OCI-LY3 (cell line): ENCODE measurements around the gene TARBP2.

ENCODE experiments used
- H2AFZ ChIP-seq: fragments of 200-600, 300-600 bp; shearing (Covaris generic); 2 replicates; pipeline ENCODE4 v1.6.0; 2014; ENCODE audit warnings: antibody characterized with exemption, low read depth, low read length
- H3K27ac ChIP-seq: fragments of 200-600, 300-600 bp; sonication (generic); 2 replicates; pipeline ENCODE4 v1.5.1; 2014; ENCODE audit warnings: mild to moderate bottlenecking, low read length, moderate library complexity, mixed read lengths
- H3K27me3 ChIP-seq: fragments of 200-600, 300-600 bp; sonication (generic); 2 replicates; pipeline ENCODE4 v1.6.1; 2014; ENCODE audit warnings: low read depth, low read length, mixed read lengths
- H3K36me3 ChIP-seq: fragments of 200-600, 300-600 bp; sonication (generic); replicated peaks from 2 replicates; pipeline ENCODE3; 2014; ENCODE audit warnings: low read depth, low read length, mixed read lengths
- H3K4me1 ChIP-seq: fragments of 300-600, 200-600 bp; sonication (generic); 2 replicates; pipeline ENCODE4 v1.6.1; 2014; ENCODE audit warnings: low read length, mixed read lengths
- H3K4me2 ChIP-seq: fragments of 200-600, 300-600 bp; sonication (generic); 2 replicates; pipeline ENCODE4 v1.6.1; 2014; ENCODE audit warnings: low read length, mixed read lengths
- H3K4me3 ChIP-seq: fragments of 300-600, 200-600 bp; sonication (generic); 2 replicates; pipeline ENCODE4 v1.5.1; 2014; ENCODE audit warnings: antibody characterized with exemption, mild to moderate bottlenecking, low read length, moderate library complexity
- H3K79me2 ChIP-seq: fragments of 300-600, 200-600 bp; shearing (Covaris generic); 2 replicates; pipeline ENCODE4 v1.6.1; 2014; ENCODE audit warnings: mild to moderate bottlenecking, low read length, mixed read lengths
- H3K9ac ChIP-seq: fragments of 300-600, 200-600 bp; shearing (Covaris generic); 2 replicates; pipeline ENCODE4 v1.6.0; 2014; ENCODE audit warnings: mild to moderate bottlenecking, low read length, moderate library complexity
- H3K9me3 ChIP-seq: fragments of 200-600, 300-600 bp; shearing (Covaris generic); 2 replicates; pipeline ENCODE4 v1.6.1; 2014; ENCODE audit warnings: low read length, mixed read lengths; ENCODE audit not compliant: insufficient read depth
- H4K20me1 ChIP-seq: fragments of 200-600, 300-600 bp; sonication (generic); 2 replicates; pipeline ENCODE4 v1.6.1; 2016; ENCODE audit warnings: low read length, mixed read lengths; ENCODE audit not compliant: insufficient read depth
- CTCF ChIP-seq: fragments of 200-600, 300-600 bp; sonication (generic); IDR thresholded peaks from 2 replicates; pipeline ENCODE4 v1.5.1; 2014; ENCODE audit warnings: antibody characterized with exemption, low read length, low read depth
- EZH2phosphoT487 ChIP-seq: fragments of 200-600 bp; shearing (Covaris generic); IDR thresholded peaks from 2 replicates; pipeline ENCODE4 v1.6.1; 2018; ENCODE audit warnings: antibody characterized with exemption, mixed run types, low read depth

Gene TARBP2

GRCh38 chr12:53496752-53497032 is 4.4 kb upstream of the TARBP2 start:
- H3K27me3 ChIP-seq, result no peaks in the 10 kb centered on the region
- no peak overlapping the region for H3K4me3 ChIP-seq
- peaks cover 25% of the 10 kb centered on the region for H3K4me1 ChIP-seq
- peaks cover 3% of the 10 kb centered on the region for H3K79me2 ChIP-seq
- no peak for TF ChIP-seq EZH2phosphoT487
- no peak for TF ChIP-seq CTCF
- no peak overlapping the region for H3K9ac ChIP-seq
- H3K27ac ChIP-seq, result no peak overlapping the region
- no peak overlapping the region for H2AFZ ChIP-seq
- no peak overlapping the region for H3K4me2 ChIP-seq
- H3K9me3 ChIP-seq, result no peaks in the 10 kb centered on the region
- no peaks in the 10 kb centered on the region for H4K20me1 ChIP-seq
- no peaks in the 10 kb centered on the region for H3K36me3 ChIP-seq

GRCh38 chr12:53497461-53497860 is 3.6 kb upstream of the TARBP2 start:
- no peak for TF ChIP-seq CTCF
- no peak for TF ChIP-seq EZH2phosphoT487
- Histone ChIP-seq H3K27me3 (no peaks in the 10 kb centered on the region), H3K36me3 (no peaks in the 10 kb centered on the region), H4K20me1 (no peaks in the 10 kb centered on the region), H3K4me3 (no peak overlapping the region), H3K9ac (no peak overlapping the region), H3K27ac (no peak overlapping the region), H3K4me2 (no peak overlapping the region), H3K9me3 (no peaks in the 10 kb centered on the region), H2AFZ (no peak overlapping the region), H3K4me1 (peaks cover 30% of the 10 kb centered on the region), H3K79me2 (peaks cover 10% of the 10 kb centered on the region)

DNA sequence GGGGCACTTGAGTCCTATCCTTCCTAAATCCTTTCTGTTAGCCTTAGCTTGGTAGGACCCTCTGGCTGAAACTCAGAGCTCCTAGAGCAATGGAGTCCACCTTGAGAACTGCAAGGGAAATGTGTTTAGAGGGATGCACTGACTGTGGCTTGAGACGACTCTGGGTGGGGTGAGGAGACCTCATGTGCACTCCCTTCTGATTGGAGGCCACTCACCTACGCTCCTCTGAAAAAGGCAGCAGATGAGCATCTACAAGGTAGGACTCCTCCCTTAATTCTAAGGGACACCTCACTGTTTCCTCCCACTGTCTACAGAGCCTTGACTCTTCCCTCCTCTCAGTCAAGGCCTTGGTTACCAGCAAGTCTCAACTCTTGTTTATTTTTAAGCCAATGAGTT is 2.9 kb upstream of the TARBP2 start:
- Histone ChIP-seq H4K20me1 (no peaks in the 10 kb centered on the region), H3K79me2 (peaks cover 17% of the 10 kb centered on the region), H2AFZ (no peak overlapping the region), H3K9me3 (no peaks in the 10 kb centered on the region), H3K27ac (no peak overlapping the region), H3K36me3 (no peaks in the 10 kb centered on the region), H3K9ac (no peak overlapping the region), H3K4me1 (peaks cover 30% of the 10 kb centered on the region), H3K4me2 (peak overlapping the region; percentile 91), H3K4me3 (0 out of 2 replicates have a peak overlapping the region, but pooled peaks have one; percentile 80), H3K27me3 (no peaks in the 10 kb centered on the region)
- TF ChIP-seq EZH2phosphoT487 (no peak), CTCF (no peak)

GRCh38 chr12:53499266-53500141 is 1.6 kb upstream of the TARBP2 start, which contains the start of gene MAP3K12:
TSS of gene MAP3K12 (minus strand) at chr12:53499458. CDS start at chr12:53487391, 12,067 bp downstream.
- Histone ChIP-seq H3K9ac (peak within 1 kb of the TSS; percentile 76), H3K27ac (peak within 1 kb of the TSS; percentile 58), H3K4me1 (peaks cover 24% of the 10 kb centered on the region), H3K27me3 (no peaks in the 10 kb centered on the region), H3K79me2 (peaks cover 17% of the 10 kb centered on the region), H2AFZ (peak within 1 kb of the TSS; percentile 57; the same call in 1 of the 2 replicates), H4K20me1 (no peaks in the 10 kb centered on the region), H3K36me3 (no peaks in the 10 kb centered on the region), H3K9me3 (no peaks in the 10 kb centered on the region), H3K4me3 (peak within 1 kb of the TSS; percentile 80), H3K4me2 (peak within 1 kb of the TSS; percentile 91)
- no peak for TF ChIP-seq EZH2phosphoT487
